ENCODE results near the gene CDKN2D.
"Not testable (repeated sequence)": the region's sequence is repeated elsewhere in the genome, so short reads cannot be mapped to it uniquely, and the experiment has no call there.

The CDKN2D gene

DNA sequence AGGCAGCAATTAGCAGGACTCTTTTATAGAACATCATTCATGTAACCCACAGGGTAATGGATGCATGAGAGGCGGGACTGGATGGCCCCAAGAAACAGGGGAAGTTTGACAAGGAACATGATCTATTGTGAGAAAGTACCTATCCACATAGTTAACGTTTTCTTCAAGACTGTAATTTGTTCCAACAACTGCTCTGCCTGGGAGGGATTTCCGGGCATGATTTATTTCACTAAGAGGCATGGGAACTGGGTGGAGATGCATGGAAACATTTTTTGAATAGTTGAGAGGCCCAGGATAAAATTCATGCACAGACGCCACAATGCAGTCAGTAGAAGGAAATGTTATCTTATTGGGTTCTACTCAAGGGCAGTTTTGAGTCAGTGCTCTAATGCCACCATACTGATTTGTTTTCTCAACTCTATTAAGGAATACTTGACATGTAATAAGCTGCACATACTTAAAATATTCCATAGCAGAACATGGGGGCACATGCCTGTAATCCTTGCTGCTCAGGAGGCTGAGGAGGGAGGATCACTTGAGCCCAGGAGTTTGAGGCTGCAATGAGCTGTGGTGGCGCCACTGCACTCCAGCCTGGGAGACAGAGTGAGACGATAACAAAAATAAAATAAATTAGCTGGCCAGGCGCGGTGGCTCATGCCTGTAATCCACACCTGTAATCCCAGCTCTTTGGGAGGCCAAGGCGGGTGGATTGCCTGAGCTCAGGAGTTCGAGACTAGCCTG lies 35.0 kb downstream of the CDKN2D start:
- peak overlapping the region in 3 of 21 experiments; percentile 2 to 17 (median 15) for H3K27ac ChIP-seq
- no peak overlapping the region for H3K4me3 ChIP-seq

DNA sequence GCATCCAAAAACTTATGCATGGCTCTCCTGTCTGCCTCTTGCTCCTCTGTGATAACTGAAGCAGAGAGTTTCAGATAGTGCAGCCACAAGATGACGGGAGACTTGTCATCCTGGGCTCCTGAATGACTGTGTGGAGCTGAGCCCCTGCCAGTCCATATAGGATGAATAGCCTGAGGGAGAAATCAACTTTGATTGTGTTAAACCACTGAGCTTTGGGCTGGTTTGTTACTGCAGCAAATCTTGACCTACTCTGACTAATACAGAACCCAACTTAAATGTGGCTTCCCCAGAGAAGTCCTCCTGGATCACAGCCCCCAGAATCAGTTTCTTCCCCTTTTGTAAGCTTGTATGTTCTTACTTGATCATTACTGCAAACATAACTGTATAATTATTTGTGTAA lies 36.3 kb downstream of the CDKN2D start:
- H3K27ac ChIP-seq = no peak overlapping the region
- no peak overlapping the region for H3K4me3 ChIP-seq

GRCh38 chr19:10526887-10527286 lies 41.9 kb downstream of the CDKN2D start:
- H3K27ac ChIP-seq, H3K4me3 ChIP-seq: not testable (repeated sequence)

GRCh38 chr19:10525636-10526035 lies 43.1 kb downstream of the CDKN2D start:
- Histone ChIP-seq H3K27ac (no peak overlapping the region), H3K4me3 (no peak overlapping the region)

DNA sequence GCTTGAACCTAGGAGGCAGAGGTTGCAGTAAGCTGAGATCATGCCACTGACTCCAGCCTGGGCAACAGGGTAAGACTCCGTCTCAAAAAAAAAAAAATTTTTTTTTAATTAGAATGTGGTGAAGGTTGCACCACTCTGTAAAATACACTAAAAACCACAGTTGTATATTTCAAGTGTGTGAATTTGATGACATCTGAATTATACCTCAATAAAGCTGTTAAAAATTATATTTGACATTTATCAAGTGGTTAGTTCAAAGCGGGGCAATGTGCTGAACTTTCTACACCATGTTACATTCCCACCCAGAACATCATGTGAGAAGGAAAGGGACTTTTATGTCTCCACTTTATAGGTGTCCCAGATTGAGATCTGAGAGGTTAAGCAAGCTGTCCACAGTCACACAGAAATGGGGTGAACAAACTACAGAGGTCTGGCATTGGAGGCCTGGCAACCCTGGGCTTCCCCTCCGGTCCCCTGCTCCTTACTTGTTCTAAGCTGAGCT lies 45.6 kb downstream of the CDKN2D start:
- Histone ChIP-seq H3K27ac (peak overlapping the region in 2 of 21 experiments; percentile 5 to 55), H3K4me3 (no peak overlapping the region)

- H3K4me3 ChIP-seq = no peak overlapping the region
- peak overlapping the region in 14 of 21 experiments; percentile 7 to 74 (median 51) for H3K27ac ChIP-seq
Measured at GRCh38 chr19:10521461-10522171, 47.2 kb downstream of the CDKN2D start.

DNA sequence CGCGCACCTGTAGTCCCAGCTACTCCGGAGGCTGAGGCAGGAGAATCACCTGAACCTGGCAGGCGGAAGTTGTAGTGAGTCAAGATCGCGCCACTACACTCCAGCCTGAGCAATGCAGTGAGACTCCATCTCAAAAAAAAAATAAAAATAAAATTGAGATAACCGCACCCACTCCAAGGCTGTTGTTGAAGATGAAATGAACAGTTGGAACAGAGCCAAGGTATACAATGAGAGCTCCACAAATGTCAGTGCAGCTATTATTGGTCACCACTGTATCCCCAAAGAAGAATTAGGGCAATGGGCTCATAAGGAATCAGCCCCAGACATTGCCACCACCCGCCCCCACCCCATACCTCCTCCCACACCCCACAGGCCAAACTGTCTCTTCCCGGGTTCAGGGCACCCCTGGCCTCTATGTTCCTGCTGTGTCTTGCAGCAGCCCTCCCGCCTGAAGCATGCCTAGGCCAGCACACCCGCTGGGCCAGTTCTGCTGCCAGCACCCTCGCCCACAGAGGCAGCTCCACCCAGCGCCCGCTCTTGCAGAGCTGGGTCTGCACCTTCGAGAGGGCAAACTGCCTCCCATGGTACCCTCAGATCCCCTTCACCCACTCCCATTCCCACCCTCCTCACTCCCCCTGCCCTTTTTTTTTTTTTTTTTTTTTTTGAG lies 48.0 kb downstream of the CDKN2D start:
- no peak overlapping the region for H3K4me3 ChIP-seq
- H3K27ac ChIP-seq = peak overlapping the region in 13 of 21 experiments; percentile 2 to 82 (median 60)

GRCh38 chr19:10519421-10519820 lies 49.4 kb downstream of the CDKN2D start:
- Histone ChIP-seq H3K27ac (peak overlapping the region in 10 of 21 experiments; percentile 12 to 91 (median 81)), H3K4me3 (no peak overlapping the region)

DNA sequence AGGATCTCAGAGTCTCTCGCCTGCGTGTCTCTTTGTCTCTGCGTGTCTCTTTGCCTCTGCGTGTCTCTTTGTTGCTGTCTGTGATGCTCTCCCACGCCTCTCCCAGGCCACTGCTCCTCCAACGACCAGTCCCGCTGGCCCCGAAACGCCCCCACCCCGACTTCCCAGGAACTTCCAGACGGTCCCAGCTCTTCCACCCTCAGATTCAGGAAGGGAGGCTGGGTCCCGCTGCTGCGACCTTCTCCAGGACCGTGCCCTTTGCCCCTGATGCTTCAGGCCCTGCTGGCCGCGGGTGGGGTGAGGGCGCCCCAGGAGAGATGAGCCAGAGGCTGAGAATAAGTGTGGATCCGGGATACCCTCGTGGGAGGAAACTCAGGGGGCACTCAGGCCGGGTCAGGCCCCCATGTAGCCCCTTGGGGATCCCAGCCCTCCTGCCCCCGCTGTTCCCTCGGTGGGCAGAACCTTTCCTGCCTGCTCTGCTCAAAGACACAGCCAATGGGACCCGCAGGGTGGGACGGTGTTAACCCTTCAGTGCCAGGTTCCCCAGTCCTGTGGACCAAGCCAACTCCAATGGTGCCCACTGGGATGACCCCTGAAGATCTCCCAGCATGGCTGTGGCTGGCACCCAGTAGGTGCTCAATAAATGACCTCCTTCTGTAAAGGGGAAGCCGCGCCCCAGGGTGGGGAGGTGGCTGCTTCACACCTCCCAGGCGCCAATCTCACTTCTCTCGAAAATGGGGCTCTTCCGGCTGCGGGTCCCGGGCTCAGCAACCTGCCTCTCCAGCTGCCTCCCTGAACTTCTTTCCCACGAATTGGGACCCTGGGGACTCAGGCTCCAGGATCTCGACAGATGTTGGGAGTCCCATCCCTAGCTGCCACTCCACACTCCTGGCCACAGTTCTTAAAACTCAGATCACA lies 50.1 kb downstream of the CDKN2D start:
- Histone ChIP-seq H3K4me3 (peak overlapping the region in 1 of 7 experiments; percentile 44), H3K27ac (peak overlapping the region in 17 of 21 experiments; percentile 11 to 91 (median 80))

DNA sequence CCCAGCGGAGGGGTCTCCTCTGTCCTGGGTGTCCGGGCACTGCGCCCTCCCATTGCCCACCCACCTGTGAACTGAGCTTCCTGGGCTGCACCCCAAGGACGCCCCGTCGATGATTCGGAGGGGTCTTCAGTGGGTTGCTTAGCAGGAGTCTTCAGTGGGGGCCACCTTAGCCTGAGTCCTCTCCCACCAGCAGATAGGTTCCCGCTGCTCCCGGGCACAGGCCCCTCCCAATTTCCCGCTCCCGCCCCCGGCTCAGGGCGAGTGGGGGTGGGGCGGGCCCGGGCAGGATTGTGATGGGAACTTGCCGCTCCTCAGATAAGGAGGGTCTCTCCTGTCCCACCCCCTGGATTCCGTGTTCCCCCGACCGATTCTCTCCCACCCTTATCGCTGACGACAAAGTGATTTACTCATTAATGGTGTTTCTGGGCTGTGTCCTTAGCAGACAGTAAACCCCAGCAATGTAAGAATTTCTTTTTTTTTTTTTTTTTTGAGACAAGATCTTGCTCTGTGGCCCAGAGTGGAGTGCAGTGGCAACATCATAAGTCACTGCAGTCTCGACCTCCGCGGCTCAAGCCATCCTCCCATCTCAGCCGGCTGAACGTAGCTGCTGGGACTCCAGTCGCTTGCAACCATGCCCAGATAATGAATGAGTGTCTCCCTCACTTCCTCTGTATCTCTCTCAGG lies 50.9 kb downstream of the CDKN2D start:
- peak overlapping the region; percentile 27 to 91 (median 76) for H3K27ac ChIP-seq

GRCh38 chr19:10517361-10517759 lies 51.4 kb downstream of the CDKN2D start, which contains the start of gene S1PR5:
Gene S1PR5, minus strand, starts transcription at chr19:10517447. Its CDS starts 2,436 bp downstream, at chr19:10515011.
- Histone ChIP-seq H3K4me3 (peak within 1 kb of the TSS; percentile 42 to 64 (median 53)), H3K27ac (peak within 1 kb of the TSS; percentile 40 to 91 (median 76))

More for the DNA sequence above, 50.9 kb downstream of the CDKN2D start:
- peak overlapping the region; percentile 42 to 64 (median 53) for H3K4me3 ChIP-seq

GRCh38 chr19:10516671-10517286 lies 52.0 kb downstream of the CDKN2D start:
- peak overlapping the region; percentile 42 to 64 (median 53) for H3K4me3 ChIP-seq
- peak overlapping the region; percentile 19 to 91 (median 76) for H3K27ac ChIP-seq

Data from skin epidermis (tissue), 12 donors.